NCI-H1930 (cell line): ENCODE data around the gene SPARC.

Experiments
- DNase-seq, 2 experiments: peaks; one replicate each; lab custom pipeline; 2025; lab: John Stamatoyannopoulos, UW

Gene SPARC

GRCh38 chr5:151660616-151661495 is 25.9 kb downstream of the SPARC start:
- DNase-seq, result no peak

- peak; percentile 16 to 45 for DNase-seq
Observed at GRCh38 chr5:151659001-151659754, 27.5 kb downstream of the SPARC start.

GRCh38 chr5:151657114-151657513 is 29.6 kb downstream of the SPARC start:
- DNase-seq, result no peak

GRCh38 chr5:151656311-151656710 is 30.4 kb downstream of the SPARC start:
- no peak for DNase-seq

GRCh38 chr5:151651997-151652645 is 34.6 kb downstream of the SPARC start:
- peak; percentile 8 to 54 for DNase-seq

GRCh38 chr5:151648988-151649387 is 37.7 kb downstream of the SPARC start:
- DNase-seq, result no peak

GRCh38 chr5:151648089-151648488 is 38.6 kb downstream of the SPARC start:
- no peak for DNase-seq

- DNase-seq, result no peak
Observed at GRCh38 chr5:151647320-151647861, 39.3 kb downstream of the SPARC start.

- DNase-seq, result no peak
Observed at GRCh38 chr5:151646334-151646733, 40.4 kb downstream of the SPARC start.

- DNase-seq, result no peak
Observed at GRCh38 chr5:151643388-151643787, 43.3 kb downstream of the SPARC start.

- no peak for DNase-seq
Observed at GRCh38 chr5:151642472-151643140, 44.1 kb downstream of the SPARC start.

- no peak for DNase-seq
Observed at GRCh38 chr5:151638619-151639018, 48.1 kb downstream of the SPARC start.

GRCh38 chr5:151637676-151638075 is 49.0 kb downstream of the SPARC start:
- no peak for DNase-seq

- DNase-seq, result no peak
Observed at GRCh38 chr5:151633892-151634291, 52.8 kb downstream of the SPARC start.

GRCh38 chr5:151632941-151633340 is 53.8 kb downstream of the SPARC start:
- no peak for DNase-seq

- DNase-seq, result no peak
Observed at GRCh38 chr5:151632524-151632923, 54.2 kb downstream of the SPARC start.

GRCh38 chr5:151631941-151632340 is 54.8 kb downstream of the SPARC start:
- DNase-seq, result no peak

- DNase-seq, result no peak
Observed at GRCh38 chr5:151630088-151630487, 56.6 kb downstream of the SPARC start.

- DNase-seq, result no peak
Observed at GRCh38 chr5:151628112-151628823, 58.4 kb downstream of the SPARC start.

GRCh38 chr5:151627650-151628049 is 59.1 kb downstream of the SPARC start:
- no peak for DNase-seq

GRCh38 chr5:151625285-151625684 is 61.4 kb downstream of the SPARC start:
- DNase-seq, result no peak
